GM18520 (cell line): ENCODE measurements around the gene B4GALNT2.
"Not testable (repeated sequence)": the region's sequence is repeated elsewhere in the genome, so short reads cannot be mapped to it uniquely, and the experiment has no call there.

ENCODE experiments used
- ATAC-seq: cut with Tn5 transposase; IDR thresholded peaks from one replicate; pipeline ENCODE4 v1.9.1; 2021; ENCODE audit not compliant: unreplicated experiment

B4GALNT2 gene

GRCh38 chr17:49180303-49180702, 47.7 kb downstream of the B4GALNT2 start:
- ATAC-seq = no peak

DNA sequence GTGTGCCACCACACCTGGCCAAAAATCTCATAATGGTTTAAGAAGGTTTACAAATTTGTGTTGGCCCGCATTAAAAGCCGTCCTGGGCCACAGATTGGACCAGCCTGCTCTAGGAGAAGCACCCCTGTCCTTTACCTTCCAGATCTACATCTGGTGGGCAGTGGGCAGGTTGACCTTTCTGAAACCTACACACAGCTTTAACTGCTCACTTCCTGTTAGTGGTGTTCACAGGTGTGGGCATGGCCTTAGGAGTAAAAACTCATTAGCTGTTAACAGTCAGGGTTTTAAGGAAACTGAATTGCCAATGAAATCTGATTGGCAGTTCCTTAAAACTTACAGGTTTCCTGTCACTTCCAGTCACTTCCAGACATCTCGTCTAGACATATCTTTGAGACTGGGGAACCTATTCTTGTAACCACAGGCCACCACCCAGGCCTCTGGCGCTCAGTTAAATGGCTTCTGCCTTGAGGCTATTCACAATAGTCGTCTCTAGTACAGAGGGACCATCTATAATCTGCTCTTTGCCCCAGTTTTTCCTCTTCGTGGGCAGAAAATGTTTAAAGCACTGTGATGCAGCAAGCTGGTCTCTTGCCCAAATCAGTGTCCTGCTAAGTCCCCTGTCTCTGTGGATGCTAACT, 48.5 kb downstream of the B4GALNT2 start:
- ATAC-seq = no peak

GRCh38 chr17:49183341-49183740, 50.8 kb downstream of the B4GALNT2 start:
- no peak for ATAC-seq

GRCh38 chr17:49183801-49184200, 51.2 kb downstream of the B4GALNT2 start:
- ATAC-seq = no peak

DNA sequence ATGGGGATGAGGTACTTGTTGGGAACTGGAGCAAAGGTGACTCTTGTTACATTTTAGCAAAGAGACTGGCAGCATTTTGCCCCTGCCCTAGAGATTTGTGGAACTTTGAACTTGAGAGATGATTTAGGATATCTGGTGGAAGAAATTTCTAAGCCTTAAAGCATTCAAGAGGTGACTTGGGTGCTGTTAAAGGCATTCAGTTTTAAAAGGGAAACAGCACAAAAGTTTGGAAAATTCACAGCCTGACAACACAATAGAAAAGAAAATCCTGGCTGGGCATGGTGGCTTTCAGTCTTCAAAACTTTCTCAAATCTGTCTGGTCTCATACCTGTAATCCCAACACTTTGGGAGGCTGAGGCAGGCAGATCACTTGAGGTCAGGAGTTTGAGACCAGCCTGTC, 52.0 kb downstream of the B4GALNT2 start:
- ATAC-seq = not testable (repeated sequence)

DNA sequence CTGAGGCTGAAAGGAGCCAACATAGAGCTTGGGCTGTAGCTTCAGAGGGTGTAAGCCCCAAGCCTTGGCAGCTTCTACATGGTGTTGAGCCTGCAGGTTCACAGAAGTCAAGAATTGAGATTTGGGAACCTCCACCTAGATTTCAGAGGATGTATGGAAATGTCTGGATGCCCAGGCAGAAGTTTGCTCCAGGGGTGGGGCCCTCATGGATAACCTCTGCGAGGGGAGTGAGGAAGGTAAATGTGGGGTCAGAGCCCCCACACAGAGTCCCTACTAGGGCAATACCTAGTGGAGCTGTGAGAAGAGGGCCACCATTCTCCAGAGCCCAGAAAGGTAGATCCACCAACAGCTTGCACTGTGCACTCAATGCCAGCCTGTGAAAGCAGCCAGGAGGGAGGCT, 52.8 kb downstream of the B4GALNT2 start:
- not testable (repeated sequence) for ATAC-seq

DNA sequence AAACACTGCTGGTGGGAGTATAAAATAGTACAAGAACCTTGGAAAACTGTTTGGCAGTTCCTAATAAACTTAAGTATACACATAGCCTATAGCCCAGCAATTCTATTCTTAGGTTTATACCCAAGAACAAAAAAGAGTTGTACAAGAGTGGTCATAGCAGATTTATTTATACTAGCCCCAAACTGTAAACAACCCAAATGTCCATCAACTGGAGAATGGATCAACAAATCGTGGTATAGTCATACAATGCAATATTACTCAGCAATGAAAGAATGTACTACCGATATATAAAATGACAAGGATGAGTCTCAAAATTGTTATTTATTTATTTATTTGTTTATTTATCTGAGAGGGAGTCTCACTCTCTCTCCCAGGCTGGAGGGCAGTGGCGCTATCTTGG, 54.7 kb downstream of the B4GALNT2 start:
- no peak for ATAC-seq

DNA sequence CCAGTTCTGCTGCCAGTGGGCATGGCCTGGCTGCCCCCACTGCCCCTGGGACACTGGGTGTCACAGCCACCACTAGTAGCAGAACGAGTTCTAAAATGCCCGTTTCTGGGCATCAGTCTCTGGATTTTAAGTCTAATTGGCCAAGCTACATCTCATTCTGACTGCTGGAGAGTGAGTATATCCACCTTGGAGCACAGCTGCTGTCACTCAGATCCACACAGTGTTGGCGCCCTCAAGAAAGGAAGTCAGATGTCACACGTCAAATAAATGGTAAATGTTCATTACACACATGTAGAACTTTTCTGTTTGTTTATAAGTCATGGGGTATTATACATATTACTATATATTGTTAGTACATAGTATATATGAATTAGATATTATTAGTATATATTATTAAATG, 58.4 kb downstream of the B4GALNT2 start:
- no peak for ATAC-seq

DNA sequence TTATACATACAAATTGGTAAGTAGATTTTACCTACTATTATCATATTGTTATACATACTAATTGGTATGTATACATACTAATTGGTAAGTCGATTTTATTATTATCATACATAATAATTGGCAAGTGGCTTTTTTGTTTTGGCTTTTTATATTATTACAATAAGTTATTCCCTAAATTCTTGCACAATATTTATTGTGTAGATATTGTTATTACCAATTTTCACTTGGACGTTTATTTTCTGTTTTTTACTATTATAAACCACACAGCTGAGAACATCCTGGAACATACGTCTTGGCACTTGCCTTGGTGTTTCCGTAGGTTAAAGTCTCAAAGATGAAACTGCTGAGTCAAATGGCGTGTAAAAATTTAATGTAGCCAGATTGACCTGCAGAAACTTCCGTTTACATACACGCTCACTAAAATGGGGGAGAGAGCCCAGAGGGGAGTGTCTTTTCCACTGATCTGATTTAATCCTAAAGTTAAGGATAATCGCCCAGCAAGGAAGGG, 58.9 kb downstream of the B4GALNT2 start:
- no peak for ATAC-seq

- ATAC-seq = peak; percentile 26
Measured at GRCh38 chr17:49191917-49192741, 59.6 kb downstream of the B4GALNT2 start.

DNA sequence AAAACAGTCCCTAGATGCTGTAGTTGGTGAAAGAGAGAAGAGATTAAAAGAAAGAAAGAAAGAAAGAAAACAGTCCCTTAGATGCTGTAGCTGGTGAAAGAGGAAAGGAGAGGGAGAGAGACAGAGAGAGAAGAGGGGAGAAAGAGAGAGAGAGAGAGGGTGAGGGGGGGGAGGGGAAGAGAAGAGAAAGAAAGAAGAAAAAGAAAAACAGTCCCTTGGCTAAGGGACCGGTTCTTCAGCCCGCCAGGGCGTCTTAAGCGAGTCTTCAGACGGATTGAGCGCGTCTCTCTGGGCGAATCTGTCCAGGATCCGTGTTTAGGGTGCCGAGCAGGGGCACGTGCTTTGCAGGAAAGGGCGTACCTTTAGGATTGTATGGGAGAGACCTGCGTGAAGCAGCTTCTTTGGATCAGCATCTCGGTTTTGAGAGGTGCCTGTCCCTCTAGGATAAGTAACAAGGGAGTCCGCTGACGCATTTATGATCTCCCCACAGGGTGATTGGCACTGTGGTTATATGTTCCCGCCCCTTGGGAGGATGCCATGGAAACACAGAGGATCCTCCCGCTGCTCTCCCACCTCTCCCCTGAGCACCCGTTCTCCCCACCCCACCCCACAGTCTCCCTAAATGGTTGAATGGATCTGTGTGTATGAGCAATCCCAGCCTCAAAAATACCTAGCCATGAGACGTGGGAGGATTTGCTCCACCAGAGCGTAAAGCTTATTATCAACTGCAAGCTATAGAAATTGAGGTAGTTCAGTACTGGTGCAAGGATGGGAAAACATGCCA, 61.1 kb downstream of the B4GALNT2 start:
- ATAC-seq = no peak

GRCh38 chr17:49194297-49194607, 61.7 kb downstream of the B4GALNT2 start:
- no peak for ATAC-seq

- no peak for ATAC-seq
Measured at GRCh38 chr17:49195751-49196150, 63.2 kb downstream of the B4GALNT2 start.

DNA sequence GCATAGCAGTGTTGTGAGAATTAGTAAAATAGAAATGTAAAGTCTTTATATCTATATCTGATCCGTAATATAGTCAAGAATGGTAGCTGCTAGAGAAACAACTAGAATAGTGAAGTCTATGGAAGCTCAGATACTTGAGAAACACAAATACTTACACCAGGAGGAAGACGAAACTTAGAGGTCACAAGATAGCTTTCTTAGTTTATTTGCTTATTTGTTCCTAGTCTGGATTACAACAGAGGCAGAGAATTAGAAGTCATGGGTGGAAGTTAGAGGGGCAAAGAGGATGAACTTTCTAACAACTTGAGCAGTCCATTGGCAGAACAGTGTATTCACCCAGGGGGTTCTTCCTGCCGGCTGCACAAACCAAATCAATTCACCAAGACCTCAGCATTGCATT, 64.0 kb downstream of the B4GALNT2 start:
- no peak for ATAC-seq

GRCh38 chr17:49197346-49197998, 64.9 kb downstream of the B4GALNT2 start:
- ATAC-seq = no peak

GRCh38 chr17:49198211-49198610, 65.6 kb downstream of the B4GALNT2 start:
- no peak for ATAC-seq

DNA sequence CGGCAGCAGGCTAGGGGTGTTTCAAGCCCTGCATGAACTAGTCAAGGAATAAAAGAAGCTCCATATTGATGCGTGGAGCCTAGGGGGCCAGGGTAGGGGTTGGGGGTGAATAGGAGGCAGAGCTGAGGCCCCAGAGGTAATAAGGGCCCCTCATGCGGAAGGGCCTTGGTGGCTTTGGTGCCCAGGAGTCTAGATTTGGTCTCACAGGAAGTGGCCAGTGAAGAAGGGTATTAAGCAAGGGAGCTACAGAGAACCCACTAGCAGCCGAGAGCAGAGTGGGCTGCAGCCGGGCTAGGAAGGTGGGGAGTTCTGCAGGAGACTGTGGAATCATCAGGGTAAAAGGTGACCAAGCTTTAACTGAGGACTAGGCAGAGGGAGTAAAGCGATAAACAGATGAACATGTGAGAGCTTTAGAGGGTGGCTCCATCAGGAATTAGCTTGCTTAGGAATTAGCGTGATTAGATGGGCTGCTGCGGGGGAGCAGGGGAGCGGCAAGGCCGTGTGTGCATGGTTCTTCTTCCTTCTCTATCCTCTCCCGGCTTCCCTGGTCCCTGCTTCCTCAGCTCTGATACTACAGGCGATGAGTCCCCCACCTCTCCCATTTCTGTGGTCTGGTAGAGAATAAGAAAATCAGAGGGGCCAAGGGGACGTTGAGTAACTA, 68.0 kb downstream of the B4GALNT2 start:
- ATAC-seq = no peak

GRCh38 chr17:49201481-49201927, 68.9 kb downstream of the B4GALNT2 start:
- no peak for ATAC-seq

DNA sequence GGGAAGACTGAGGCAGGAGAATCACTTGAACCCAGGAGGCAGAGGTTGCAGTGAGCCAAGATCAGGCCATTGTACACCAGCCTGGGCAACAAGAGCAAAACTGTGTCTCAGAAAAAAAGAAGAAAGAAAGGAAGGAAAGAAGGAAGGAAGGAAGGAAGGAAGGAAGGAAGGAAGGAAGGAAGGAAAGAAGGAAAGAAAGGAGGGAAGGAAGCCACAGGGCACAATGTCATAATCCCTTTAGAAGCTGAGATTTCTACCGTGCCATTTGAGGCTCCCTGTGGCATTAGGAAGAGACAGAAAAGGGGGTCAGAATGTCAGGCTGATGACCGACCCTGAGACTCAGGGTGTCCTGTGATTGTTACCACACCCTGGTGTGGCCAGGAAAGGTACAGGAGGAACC, 71.2 kb downstream of the B4GALNT2 start:
- no peak for ATAC-seq

DNA sequence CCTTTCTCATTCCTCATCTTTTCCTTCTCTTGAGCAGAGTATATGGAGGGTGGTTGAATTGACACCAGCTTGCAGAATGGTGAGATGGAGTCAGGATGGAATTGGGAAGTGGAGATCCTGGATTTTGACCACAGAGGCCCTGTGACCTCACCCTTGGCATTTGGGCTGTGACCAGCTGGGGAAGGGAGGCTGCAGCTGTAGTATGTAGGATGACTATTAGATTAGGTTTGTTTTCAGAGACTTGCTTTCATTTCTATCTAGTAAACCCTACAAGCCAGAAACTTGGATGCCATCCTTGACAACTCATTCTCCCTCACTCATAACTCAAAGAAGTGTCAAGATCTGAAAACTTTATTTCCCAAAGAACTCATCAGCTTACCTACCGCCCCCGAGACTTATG, 71.9 kb downstream of the B4GALNT2 start:
- ATAC-seq = no peak
